ENCODE data around the gene PRR20C. TPM values are rescaled to one million over a fixed set of nuclear protein-coding genes. Genes with fewer than 3 reads are reported as not detected.
"Not testable (repeated sequence)": the region's sequence is repeated elsewhere in the genome, so short reads cannot be mapped to it uniquely, and the experiment has no call there.

The PRR20C gene
- not detected for total RNA-seq

GRCh38 chr13:57153761-57154160, at the start of gene PRR20C:
TSS of gene PRR20C (plus strand) at chr13:57154061. CDS start at chr13:57154448, 387 bp downstream.
- not testable (repeated sequence) for DNase-seq (ENCODE audit: low spot score)

GRCh38 chr13:57114945-57115344, 38.9 kb upstream of the PRR20C start:
- no peak for DNase-seq (ENCODE audit: low spot score)

- no peak for DNase-seq (ENCODE audit: low spot score)
Measured at GRCh38 chr13:57123681-57124080, 30.2 kb upstream of the PRR20C start.

- DNase-seq (ENCODE audit: low spot score): no peak
Measured at GRCh38 chr13:57128909-57129308, 25.0 kb upstream of the PRR20C start.

- DNase-seq (ENCODE audit: low spot score): no peak
Measured at GRCh38 chr13:57136093-57136492, 17.8 kb upstream of the PRR20C start.

GRCh38 chr13:57137585-57137984, 16.3 kb upstream of the PRR20C start:
- DNase-seq (ENCODE audit: low spot score): no peak

- no peak for DNase-seq (ENCODE audit: low spot score)
Measured at GRCh38 chr13:57138988-57139387, 14.9 kb upstream of the PRR20C start.

GRCh38 chr13:57139781-57140180, 14.1 kb upstream of the PRR20C start:
- DNase-seq (ENCODE audit: low spot score): not testable (repeated sequence)

- not testable (repeated sequence) for DNase-seq (ENCODE audit: low spot score)
Measured at GRCh38 chr13:57140235-57140968, 13.5 kb upstream of the PRR20C start, which contains the start of gene PRR20A. TSS of gene PRR20A (plus strand) at chr13:57140918. CDS start at chr13:57141305, 387 bp downstream.

- DNase-seq (ENCODE audit: low spot score): not testable (repeated sequence)
Measured at GRCh38 chr13:57147188-57147587, 6.7 kb upstream of the PRR20C start, which contains the start of gene PRR20B. TSS of gene PRR20B (plus strand) at chr13:57147488. CDS start at chr13:57147875, 387 bp downstream.

- DNase-seq (ENCODE audit: low spot score): not testable (repeated sequence)
Measured at GRCh38 chr13:57148106-57148505, 5.8 kb upstream of the PRR20C start.

- DNase-seq (ENCODE audit: low spot score): not testable (repeated sequence)
Measured at GRCh38 chr13:57160332-57160731, 6.5 kb downstream of the PRR20C start, which contains the start of gene PRR20D. TSS of gene PRR20D (plus strand) at chr13:57160632. CDS start at chr13:57161019, 387 bp downstream.

- DNase-seq (ENCODE audit: low spot score): not testable (repeated sequence)
Measured at GRCh38 chr13:57166897-57167296, 13.0 kb downstream of the PRR20C start, which contains the start of gene PRR20E. TSS of gene PRR20E (plus strand) at chr13:57167197. CDS start at chr13:57167584, 387 bp downstream.

- no peak for DNase-seq (ENCODE audit: low spot score)
Measured at GRCh38 chr13:57191667-57192066, 37.8 kb downstream of the PRR20C start.

Other genes with a start within 250 kb of the PRR20C start
- not detected for gene PRR20A, start 13.1 kb upstream of the PRR20C start, total RNA-seq
- gene PRR20B, start 6.6 kb upstream of the PRR20C start, total RNA-seq: not detected
- gene PRR20D, start 6.6 kb downstream of the PRR20C start, total RNA-seq: not detected
- gene PRR20E, start 13.1 kb downstream of the PRR20C start, total RNA-seq: not detected

Data from mucosa of gallbladder (tissue), 1 donor.